ENCODE results near the gene LSG1. TPM values are rescaled to one million over a fixed set of nuclear protein-coding genes. Genes with fewer than 3 reads are reported as not detected.

Gene LSG1
- total and polyA plus RNA-seq, 2 of the 13 experiments (the other 11 are each of a cell fraction or from before 2014, with no cell fraction given): 21.4 to 32.1 TPM

- TF ChIP-seq USF2 (IDR thresholded peaks at IDR 0.05; ENCODE audit: low read depth, low read length) (no peak), USF2 (CRISPR knock-in tag; IDR thresholded peaks at IDR 0.05; ENCODE audit: borderline replicate concordance) (no peak), ZNF563 (CRISPR knock-in tag; IDR thresholded peaks at IDR 0.05) (no peak), POLR2AphosphoS2 (IDR thresholded peaks at IDR 0.05; ENCODE audit: low read depth, low read length) (no peak), ONECUT2 (CRISPR knock-in tag; IDR thresholded peaks at IDR 0.05) (no peak), CTCF (CRISPR knock-in tag; IDR thresholded peaks at IDR 0.05) (peak; percentile 96), BRCA1 (CRISPR knock-in tag; IDR thresholded peaks at IDR 0.05) (peak; percentile 74; the same call in 1 of the 2 replicates), ZNF670 (CRISPR knock-in tag; IDR thresholded peaks at IDR 0.05; ENCODE audit: borderline replicate concordance) (no peak), TEAD2 (CRISPR knock-in tag; IDR thresholded peaks at IDR 0.05) (no peak), JUN (CRISPR knock-in tag; IDR thresholded peaks at IDR 0.05) (0 out of 2 replicates have a peak, but pooled peaks have one; percentile 29), HNRNPL (IDR thresholded peaks at IDR 0.05; ENCODE audit: low read depth, low read length) (no peak), SSRP1 (CRISPR knock-in tag; IDR thresholded peaks at IDR 0.05) (no peak), BORCS8-MEF2B (CRISPR knock-in tag; IDR thresholded peaks at IDR 0.05) (peak; percentile 39; the same call in 1 of the 2 replicates), SOX13 (IDR thresholded peaks at IDR 0.05) (no peak), SOX13 (CRISPR knock-in tag; conservative IDR thresholded peaks at IDR 0.05 in 1 of 2, IDR thresholded peaks at IDR 0.05 in 1 of 2) (no peak), DRAP1 (CRISPR knock-in tag; IDR thresholded peaks at IDR 0.05) (0 out of 2 replicates have a peak, but pooled peaks have one; percentile 24), ZNF687 (CRISPR knock-in tag; IDR thresholded peaks at IDR 0.05) (peak; percentile 78), SMAD9 (CRISPR knock-in tag; IDR thresholded peaks at IDR 0.05) (no peak), HNF1B (CRISPR knock-in tag; IDR thresholded peaks at IDR 0.05) (no peak), ASH2L (IDR thresholded peaks at IDR 0.05; ENCODE audit: insufficient read length, low read depth, low read length) (no peak), NKX3-1 (CRISPR knock-in tag; IDR thresholded peaks at IDR 0.05) (no peak)
Measured at GRCh38 chr3:194682694-194683310, 10.8 kb upstream of the LSG1 start (continued).

Data from HepG2 (cell line).